ENCODE measurements around the gene ADD1.

ADD1 gene

GRCh38 chr4:2859514-2859913, 15.9 kb downstream of the ADD1 start:
- DNase-seq (ENCODE audit: low read depth, low spot score), result no peak

DNA sequence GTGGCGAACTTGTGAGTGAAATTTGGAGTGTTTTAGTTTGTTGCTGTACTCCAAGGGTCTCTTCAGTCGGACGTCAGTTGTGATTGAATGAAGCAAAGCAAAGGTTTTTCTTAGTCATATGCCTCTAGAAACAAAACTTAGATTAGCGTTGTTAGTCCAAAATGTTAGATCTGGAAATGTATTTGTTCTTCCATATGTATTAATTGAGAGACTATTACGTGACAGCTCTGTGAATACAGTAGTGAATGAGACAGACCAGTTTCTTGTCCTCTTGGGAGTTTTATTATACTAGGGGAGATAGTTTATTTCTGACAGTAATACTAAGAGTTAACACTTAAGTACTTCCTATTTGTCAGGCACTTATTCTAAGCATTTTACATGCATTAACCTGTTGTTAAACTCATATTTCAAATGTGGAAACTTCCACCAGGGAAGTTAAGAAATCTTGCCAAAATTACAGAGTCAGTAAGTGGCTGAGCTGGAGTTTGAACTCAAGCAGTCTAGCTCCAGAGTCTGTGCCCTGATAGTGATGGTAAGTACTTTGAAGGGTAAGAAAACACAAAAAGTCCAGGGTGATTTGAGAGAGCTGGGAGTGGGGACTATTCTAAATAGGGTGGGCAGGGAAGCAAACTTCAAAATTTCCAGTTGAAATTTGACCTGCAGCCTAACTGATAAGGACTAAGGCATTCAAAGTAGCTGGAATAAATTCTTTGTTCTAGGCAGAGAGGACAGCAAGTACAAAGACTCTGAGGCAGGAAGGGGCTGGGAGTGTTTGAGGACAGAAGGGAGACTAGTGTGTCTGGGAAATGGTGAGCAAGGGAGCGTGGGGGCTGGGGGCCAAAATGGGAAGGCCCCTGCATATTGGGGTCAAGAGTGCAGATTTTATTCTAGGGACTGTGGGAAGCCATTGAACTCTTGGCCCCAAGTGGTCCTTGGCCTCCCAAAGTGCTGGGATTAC, 17.0 kb downstream of the ADD1 start:
- DNase-seq (ENCODE audit: low read depth, low spot score), result no peak

DNA sequence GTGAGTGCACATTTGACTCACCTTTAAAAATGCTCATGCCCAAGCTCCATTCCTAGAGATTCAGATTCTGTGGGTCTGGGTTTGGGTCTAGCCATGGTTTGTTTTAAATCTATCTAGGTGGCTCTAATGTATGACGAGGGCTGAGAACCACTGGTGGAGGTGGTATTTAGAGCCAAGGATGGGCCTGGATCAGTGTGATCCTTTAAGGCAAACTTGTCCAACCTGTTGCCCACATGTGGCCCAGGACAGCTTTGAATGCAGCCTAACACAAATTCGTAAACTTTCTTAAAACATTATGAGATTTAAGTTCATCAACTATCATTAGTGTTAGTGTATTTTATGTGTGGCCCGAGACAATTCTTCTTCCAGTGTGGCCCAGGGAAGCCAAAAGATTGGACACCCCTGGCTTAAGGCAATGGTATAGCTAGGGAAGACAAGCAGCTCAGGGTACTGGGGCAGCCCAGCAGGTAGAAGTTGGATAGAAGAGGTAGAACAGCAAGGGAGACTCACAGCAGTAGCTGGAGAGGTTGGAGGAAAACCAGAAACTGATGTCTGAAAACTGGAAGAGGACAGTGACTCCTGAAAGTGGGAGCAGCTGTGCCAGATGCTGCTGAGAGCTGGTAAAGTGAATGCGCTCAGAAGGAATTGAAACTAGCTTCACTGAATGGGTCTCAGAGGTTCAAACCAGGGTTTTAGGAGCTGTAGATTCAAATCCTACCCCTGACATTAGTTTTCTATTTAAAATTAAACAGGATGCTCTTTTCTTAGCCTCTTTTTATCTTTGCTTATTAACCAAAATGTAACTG, 18.2 kb downstream of the ADD1 start:
- DNase-seq (ENCODE audit: low read depth, low spot score), result no peak

GRCh38 chr4:2862528-2862927, 18.9 kb downstream of the ADD1 start:
- peak; percentile 63 for DNase-seq (ENCODE audit: low read depth, low spot score)

DNA sequence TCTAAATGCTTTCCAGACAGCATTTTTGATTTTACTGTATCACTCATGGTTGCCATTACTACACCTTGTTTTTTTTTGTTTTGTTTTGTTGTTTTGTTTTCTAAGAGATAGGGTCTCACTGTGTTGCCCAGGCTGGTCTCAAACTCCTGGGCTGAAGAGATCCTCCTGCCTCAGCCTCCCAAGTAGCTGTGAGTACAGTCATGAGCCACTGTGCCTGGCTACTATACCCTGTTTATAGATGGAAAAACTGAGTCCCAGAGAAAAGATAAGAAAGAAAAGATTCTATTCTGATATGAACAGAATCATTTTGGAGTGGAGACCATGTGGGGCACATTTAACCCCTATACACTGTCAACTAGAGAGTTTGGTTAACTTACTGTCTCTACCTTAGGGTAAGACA, 20.0 kb downstream of the ADD1 start:
- no peak for DNase-seq (ENCODE audit: low read depth, low spot score)

GRCh38 chr4:2865196-2865780, 21.6 kb downstream of the ADD1 start:
- no peak for DNase-seq (ENCODE audit: low read depth, low spot score)

GRCh38 chr4:2866160-2866861, 22.7 kb downstream of the ADD1 start:
- DNase-seq (ENCODE audit: low read depth, low spot score), result no peak

- DNase-seq (ENCODE audit: low read depth, low spot score), result no peak
Measured at GRCh38 chr4:2866891-2867290, 23.2 kb downstream of the ADD1 start.

DNA sequence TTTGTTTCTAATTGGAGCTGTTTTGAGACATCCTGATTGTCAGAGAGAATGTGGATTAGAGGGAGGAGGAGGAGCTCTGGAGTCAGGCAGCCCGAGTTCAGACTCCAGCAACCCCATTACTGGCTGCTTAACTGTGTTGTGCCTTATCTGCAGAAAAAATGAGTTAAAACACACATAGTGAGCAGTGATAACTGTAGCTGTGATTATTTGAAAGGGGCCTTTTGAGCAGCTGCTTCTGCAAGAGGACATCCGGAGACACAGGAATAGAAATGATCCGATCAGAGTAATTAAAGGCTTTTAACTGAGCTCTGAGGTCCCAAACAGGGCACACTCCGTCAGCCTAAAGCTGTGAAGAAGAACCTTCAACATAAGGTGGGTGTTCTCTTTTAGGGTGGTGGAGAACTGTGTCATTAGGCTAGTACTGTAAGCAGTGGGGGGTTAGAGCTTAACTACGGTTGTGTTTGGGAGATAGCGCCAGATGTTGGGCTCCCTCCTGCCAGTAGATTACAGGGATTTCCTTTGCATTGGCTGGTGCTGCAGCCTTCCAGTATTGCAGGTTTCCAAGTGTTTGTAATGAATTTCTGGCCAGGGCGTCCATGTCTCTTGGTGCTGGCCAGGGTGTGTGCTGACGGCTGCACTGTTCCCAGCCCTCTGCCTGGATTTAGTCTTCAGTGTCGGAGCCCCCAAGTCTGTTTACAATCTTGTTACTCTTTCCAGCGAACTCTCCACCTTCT, 24.3 kb downstream of the ADD1 start:
- DNase-seq (ENCODE audit: low read depth, low spot score), result no peak

- DNase-seq (ENCODE audit: low read depth, low spot score), result no peak
Measured at GRCh38 chr4:2868877-2869487, 25.3 kb downstream of the ADD1 start.

GRCh38 chr4:2869659-2870058, 26.0 kb downstream of the ADD1 start:
- no peak for DNase-seq (ENCODE audit: low read depth, low spot score)

GRCh38 chr4:2870082-2870481, 26.4 kb downstream of the ADD1 start:
- no peak for DNase-seq (ENCODE audit: low read depth, low spot score)

DNA sequence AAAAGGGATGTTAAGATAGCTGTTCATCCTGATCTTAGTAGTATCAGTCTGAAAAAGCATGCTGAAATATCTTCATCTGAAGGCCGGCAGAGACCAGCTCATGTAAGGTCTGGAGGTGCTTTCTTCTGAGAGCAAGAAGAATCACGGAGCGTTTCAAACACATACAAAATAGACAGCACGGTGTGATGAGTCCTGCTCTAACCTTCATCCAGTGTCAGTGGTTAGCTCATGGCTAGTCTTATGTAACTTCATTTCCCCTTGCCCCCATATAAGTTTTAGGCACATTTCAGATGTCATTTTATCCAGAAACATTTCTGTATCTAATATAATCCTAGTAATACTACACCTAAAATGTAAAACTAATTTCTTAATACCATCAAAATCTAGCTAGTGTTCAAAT, 27.8 kb downstream of the ADD1 start:
- DNase-seq (ENCODE audit: low read depth, low spot score), result no peak

- no peak for DNase-seq (ENCODE audit: low read depth, low spot score)
Measured at GRCh38 chr4:2871911-2872310, 28.3 kb downstream of the ADD1 start.

DNA sequence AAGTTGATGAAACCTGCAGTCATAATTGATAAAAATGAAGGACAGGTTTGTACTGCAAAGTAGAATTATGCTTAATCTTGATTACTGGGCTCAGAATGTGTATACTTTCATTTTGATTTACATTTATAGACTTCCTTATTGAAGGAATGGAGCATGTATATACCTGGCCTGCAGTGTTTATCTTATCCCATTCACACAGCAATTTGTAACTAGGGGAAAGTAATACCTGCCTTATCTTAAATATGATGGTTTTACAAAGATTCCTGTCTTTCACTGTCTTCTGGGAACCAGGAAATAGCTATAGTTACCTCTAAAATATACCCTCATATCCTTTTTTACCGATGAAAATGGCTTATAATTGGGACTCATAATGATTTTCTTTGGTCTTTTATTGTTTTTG, 29.7 kb downstream of the ADD1 start:
- no peak for DNase-seq (ENCODE audit: low read depth, low spot score)

GRCh38 chr4:2874861-2875260, 31.2 kb downstream of the ADD1 start:
- DNase-seq (ENCODE audit: low read depth, low spot score), result no peak

DNA sequence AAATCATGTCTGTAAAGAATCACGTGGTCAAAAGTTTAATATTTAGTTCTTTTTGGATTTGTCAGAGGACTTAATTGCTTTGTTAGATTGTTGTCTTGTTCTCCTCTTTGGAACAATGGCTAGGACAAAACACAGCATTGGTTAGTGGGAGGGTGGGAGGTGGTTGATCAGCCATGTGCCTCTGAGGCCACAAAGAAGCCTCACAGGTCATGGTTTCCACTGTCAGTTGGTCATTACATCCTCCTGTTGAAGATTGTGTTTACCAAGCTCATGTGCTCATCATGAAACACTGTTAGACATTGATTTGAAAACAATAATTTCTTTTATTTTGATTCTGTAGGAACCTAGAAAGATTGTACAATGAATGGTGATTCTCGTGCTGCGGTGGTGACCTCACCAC, 31.9 kb downstream of the ADD1 start:
- DNase-seq (ENCODE audit: low read depth, low spot score), result no peak

DNA sequence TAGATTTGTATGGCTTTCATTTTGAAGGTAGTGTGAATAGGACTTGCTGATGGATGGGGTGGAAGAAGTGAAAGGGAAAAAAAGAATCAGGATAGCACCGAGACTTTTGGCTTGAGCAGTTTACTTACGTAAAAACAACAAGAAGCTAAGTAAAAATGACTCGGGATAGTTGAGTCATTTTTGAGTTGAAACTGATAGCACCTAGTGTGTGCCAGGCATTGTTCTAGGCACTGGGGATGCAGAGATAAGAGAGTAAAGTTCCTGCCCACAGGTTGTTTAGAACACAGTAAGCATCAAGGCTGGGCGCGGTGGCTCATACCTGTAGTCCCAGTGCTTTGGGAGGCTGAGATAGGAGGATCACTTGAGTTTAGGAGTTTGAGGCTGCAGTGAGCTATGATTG, 34.7 kb downstream of the ADD1 start:
- DNase-seq (ENCODE audit: low read depth, low spot score), result no peak

DNA sequence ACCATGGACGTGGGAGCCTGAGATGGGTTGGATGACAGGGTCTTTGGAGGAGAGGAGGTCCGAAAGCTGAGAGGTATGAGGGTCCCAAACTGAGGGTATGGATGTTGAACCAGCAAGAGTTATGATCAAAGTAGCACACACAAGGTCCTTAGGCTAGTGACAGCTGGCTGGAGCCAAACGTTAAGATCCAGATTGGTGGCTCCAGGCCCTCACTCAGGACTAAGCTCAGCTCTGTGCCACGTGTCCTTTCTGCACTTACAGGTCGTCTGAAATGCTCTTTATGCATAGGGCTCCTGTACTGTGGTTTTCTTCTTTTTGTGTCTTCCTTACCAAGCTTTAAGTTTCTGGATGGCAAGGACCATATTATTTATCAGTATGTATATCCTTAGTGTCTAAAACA, 35.4 kb downstream of the ADD1 start:
- DNase-seq (ENCODE audit: low read depth, low spot score), result no peak

- no peak for DNase-seq (ENCODE audit: low read depth, low spot score)
Measured at GRCh38 chr4:2881431-2881830, 37.8 kb downstream of the ADD1 start.

- DNase-seq (ENCODE audit: low read depth, low spot score), result no peak
Measured at GRCh38 chr4:2882341-2882740, 38.7 kb downstream of the ADD1 start.

Data from iPS DF 19.7 (cell line).